Measurements from ENCODE around the gene GPATCH11.

DNA sequence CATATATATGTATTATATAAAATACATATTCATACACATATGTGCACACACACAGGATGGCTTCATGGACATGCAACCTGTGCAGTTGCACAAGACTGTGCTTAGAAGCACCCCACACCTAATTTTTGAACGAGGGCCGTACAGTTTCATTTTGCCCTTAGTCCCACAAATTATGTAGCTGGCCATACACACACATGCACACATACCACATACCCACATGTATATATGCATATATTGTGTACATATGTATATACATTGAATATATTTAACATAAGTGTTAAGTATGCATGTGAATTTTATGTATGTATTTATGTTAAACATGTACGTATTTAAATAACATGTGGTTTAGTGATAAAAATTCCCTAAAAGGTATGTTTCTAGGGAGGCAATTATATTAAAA is 18.3 kb downstream of the GPATCH11 start:
- TF ChIP-seq CTCF (IDR thresholded peaks at IDR 0.05; ENCODE audit: borderline replicate concordance, extremely low read depth, low read length, poor library complexity, severe bottlenecking), result no peak
- no peak for TF ChIP-seq EZH2 (IDR thresholded peaks at IDR 0.05; ENCODE audit: borderline replicate concordance, low read depth, low read length, severe bottlenecking)
